ENCODE measurements around the gene SLC38A9.

Gene SLC38A9

DNA sequence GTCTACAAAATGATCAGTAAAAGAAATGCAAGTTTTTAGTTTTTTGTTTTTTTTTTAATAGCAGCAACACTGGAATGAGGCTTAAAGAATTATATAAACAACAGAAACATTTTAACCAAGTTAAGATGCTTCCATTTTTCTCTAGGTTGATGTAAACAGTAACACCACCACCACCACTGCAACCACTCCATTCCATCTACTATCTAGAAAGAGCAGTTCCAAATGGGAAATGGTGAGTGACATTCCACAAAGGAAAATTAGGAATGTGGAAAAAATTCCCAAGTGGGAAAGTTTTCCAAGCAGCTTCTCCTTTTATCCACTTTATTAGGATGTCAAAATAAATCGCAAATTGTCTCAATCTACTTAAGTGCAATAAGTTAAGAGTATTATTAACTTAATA is 32.6 kb downstream of the SLC38A9 start:
- Histone ChIP-seq H3K4me1 (ENCODE audit: insufficient read depth, insufficient read length) (no peaks in the 10 kb centered on the region), H3K36me3 (ENCODE audit: insufficient read depth, insufficient read length, low read length) (no peaks in the 10 kb centered on the region), H3K9me3 (ENCODE audit: insufficient read depth, low read length) (no peaks in the 10 kb centered on the region), H3K27me3 (ENCODE audit: insufficient read depth, insufficient read length) (no peaks in the 10 kb centered on the region), H3K9ac (ENCODE audit: insufficient read length, low read depth) (no peak overlapping the region), H3K4me3 (ENCODE audit: insufficient read length, low read depth) (no peak overlapping the region)
- TF ChIP-seq YY1 (IDR thresholded peaks at IDR 0.05; ENCODE audit: insufficient read depth, insufficient read length) (no peak), SUZ12 (IDR thresholded peaks at IDR 0.05; ENCODE audit: extremely low read depth, insufficient read depth, insufficient read length) (no peak), ZNF274 (IDR thresholded peaks at IDR 0.05; ENCODE audit: low read depth, low read length) (no peak)
- no peak for DNase-seq (ENCODE audit: low read depth, low spot score)

DNA sequence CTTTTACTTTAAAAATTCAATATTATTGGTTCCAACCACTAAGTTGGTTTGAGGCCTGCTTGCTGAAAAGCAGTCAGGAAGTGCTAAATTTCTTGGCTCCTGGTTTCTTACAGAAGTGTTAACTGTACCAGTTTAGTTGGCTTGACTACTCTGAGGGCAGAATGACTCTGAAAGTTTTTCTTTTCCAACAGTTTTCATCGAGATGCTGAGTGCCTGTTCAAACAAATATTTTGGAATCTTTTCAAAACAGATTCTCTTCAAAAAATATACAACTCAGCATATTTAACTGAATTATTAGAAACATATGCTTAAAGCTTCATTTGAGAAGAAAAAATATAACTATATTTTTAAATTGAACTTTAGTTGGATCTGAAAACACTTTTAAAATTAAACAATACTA is 37.0 kb downstream of the SLC38A9 start:
- no peaks in the 10 kb centered on the region for H3K27me3 ChIP-seq (ENCODE audit: insufficient read depth, insufficient read length)
- no peaks in the 10 kb centered on the region for H3K36me3 ChIP-seq (ENCODE audit: insufficient read depth, insufficient read length, low read length)
- DNase-seq (ENCODE audit: low read depth, low spot score) = no peak
- no peak overlapping the region for H3K4me3 ChIP-seq (ENCODE audit: insufficient read length, low read depth)
- H3K9ac ChIP-seq (ENCODE audit: insufficient read length, low read depth) = no peak overlapping the region
- no peaks in the 10 kb centered on the region for H3K9me3 ChIP-seq (ENCODE audit: insufficient read depth, low read length)
- TF ChIP-seq YY1 (IDR thresholded peaks at IDR 0.05; ENCODE audit: insufficient read depth, insufficient read length) = no peak
- no peak for TF ChIP-seq SUZ12 (IDR thresholded peaks at IDR 0.05; ENCODE audit: extremely low read depth, insufficient read depth, insufficient read length)
- TF ChIP-seq ZNF274 (IDR thresholded peaks at IDR 0.05; ENCODE audit: low read depth, low read length) = no peak
- H3K4me1 ChIP-seq (ENCODE audit: insufficient read depth, insufficient read length) = no peaks in the 10 kb centered on the region

- TF ChIP-seq ZNF274 (IDR thresholded peaks at IDR 0.05; ENCODE audit: low read depth, low read length) (no peak), SUZ12 (IDR thresholded peaks at IDR 0.05; ENCODE audit: extremely low read depth, insufficient read depth, insufficient read length) (no peak), YY1 (IDR thresholded peaks at IDR 0.05; ENCODE audit: insufficient read depth, insufficient read length) (no peak)
- Histone ChIP-seq H3K9ac (ENCODE audit: insufficient read length, low read depth) (no peak overlapping the region), H3K27me3 (ENCODE audit: insufficient read depth, insufficient read length) (no peaks in the 10 kb centered on the region), H3K9me3 (ENCODE audit: insufficient read depth, low read length) (no peaks in the 10 kb centered on the region), H3K4me3 (ENCODE audit: insufficient read length, low read depth) (no peak overlapping the region), H3K36me3 (ENCODE audit: insufficient read depth, insufficient read length, low read length) (no peaks in the 10 kb centered on the region), H3K4me1 (ENCODE audit: insufficient read depth, insufficient read length) (no peaks in the 10 kb centered on the region)
- DNase-seq (ENCODE audit: low read depth, low spot score) = no peak
Measured at GRCh38 chr5:55674340-55674739, 37.8 kb downstream of the SLC38A9 start.

DNA sequence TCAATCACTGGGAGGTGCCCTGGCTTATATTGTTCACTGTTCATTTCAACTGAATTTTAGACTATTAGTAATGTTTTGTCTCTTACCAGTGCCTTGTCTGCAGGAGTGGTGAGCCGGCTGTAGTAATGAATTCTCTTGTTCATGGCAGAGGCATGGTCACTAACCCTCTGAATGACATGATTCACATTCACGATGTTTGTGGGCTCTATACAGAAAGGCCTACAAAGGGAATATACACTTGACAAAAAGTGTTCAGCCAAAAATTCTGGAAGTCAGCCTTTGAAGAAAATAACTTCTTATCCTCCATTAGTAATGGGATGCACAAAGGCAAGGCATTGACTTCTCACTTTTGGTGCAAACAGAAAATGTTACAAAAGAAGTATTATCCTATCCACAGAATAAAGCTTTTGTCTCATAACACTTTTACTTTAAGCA is 39.6 kb downstream of the SLC38A9 start:
- no peak overlapping the region for H3K9ac ChIP-seq (ENCODE audit: insufficient read length, low read depth)
- no peak for DNase-seq (ENCODE audit: low read depth, low spot score)
- H3K4me1 ChIP-seq (ENCODE audit: insufficient read depth, insufficient read length) = no peaks in the 10 kb centered on the region
- no peak overlapping the region for H3K4me3 ChIP-seq (ENCODE audit: insufficient read length, low read depth)
- H3K36me3 ChIP-seq (ENCODE audit: insufficient read depth, insufficient read length, low read length) = no peaks in the 10 kb centered on the region
- no peaks in the 10 kb centered on the region for H3K27me3 ChIP-seq (ENCODE audit: insufficient read depth, insufficient read length)
- TF ChIP-seq YY1 (IDR thresholded peaks at IDR 0.05; ENCODE audit: insufficient read depth, insufficient read length) = no peak
- no peak for TF ChIP-seq ZNF274 (IDR thresholded peaks at IDR 0.05; ENCODE audit: low read depth, low read length)
- TF ChIP-seq SUZ12 (IDR thresholded peaks at IDR 0.05; ENCODE audit: extremely low read depth, insufficient read depth, insufficient read length) = no peak
- H3K9me3 ChIP-seq (ENCODE audit: insufficient read depth, low read length) = no peaks in the 10 kb centered on the region

GRCh38 chr5:55671975-55672374 is 40.1 kb downstream of the SLC38A9 start:
- Histone ChIP-seq H3K36me3 (ENCODE audit: insufficient read depth, insufficient read length, low read length) (no peaks in the 10 kb centered on the region), H3K4me3 (ENCODE audit: insufficient read length, low read depth) (no peak overlapping the region), H3K27me3 (ENCODE audit: insufficient read depth, insufficient read length) (no peaks in the 10 kb centered on the region), H3K9ac (ENCODE audit: insufficient read length, low read depth) (no peak overlapping the region), H3K9me3 (ENCODE audit: insufficient read depth, low read length) (no peaks in the 10 kb centered on the region), H3K4me1 (ENCODE audit: insufficient read depth, insufficient read length) (no peaks in the 10 kb centered on the region)
- no peak for DNase-seq (ENCODE audit: low read depth, low spot score)
- TF ChIP-seq SUZ12 (IDR thresholded peaks at IDR 0.05; ENCODE audit: extremely low read depth, insufficient read depth, insufficient read length) (no peak), YY1 (IDR thresholded peaks at IDR 0.05; ENCODE audit: insufficient read depth, insufficient read length) (no peak), ZNF274 (IDR thresholded peaks at IDR 0.05; ENCODE audit: low read depth, low read length) (no peak)

DNA sequence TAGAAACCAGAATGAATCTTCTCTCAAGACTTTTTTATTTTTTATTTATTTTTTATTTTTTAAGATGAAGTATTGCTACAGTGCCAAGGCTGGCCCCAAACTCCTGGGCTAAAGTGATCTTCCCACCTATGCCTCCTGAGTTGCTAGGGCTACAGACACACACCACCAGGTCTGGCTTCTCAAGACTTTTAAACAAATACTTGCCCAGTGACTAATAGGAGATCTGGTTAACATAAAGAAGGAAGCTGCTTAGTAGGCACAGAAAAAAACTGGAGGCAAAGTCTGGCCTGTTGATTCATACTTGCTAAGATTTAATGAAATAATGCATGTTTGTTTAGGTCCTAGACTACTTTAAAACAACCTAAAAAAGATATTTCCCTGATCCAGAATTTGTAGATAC is 43.8 kb downstream of the SLC38A9 start:
- Histone ChIP-seq H3K4me1 (ENCODE audit: insufficient read depth, insufficient read length) (no peaks in the 10 kb centered on the region), H3K9me3 (ENCODE audit: insufficient read depth, low read length) (no peaks in the 10 kb centered on the region), H3K27me3 (ENCODE audit: insufficient read depth, insufficient read length) (no peaks in the 10 kb centered on the region), H3K4me3 (ENCODE audit: insufficient read length, low read depth) (no peak overlapping the region), H3K36me3 (ENCODE audit: insufficient read depth, insufficient read length, low read length) (peaks cover 3% of the 10 kb centered on the region), H3K9ac (ENCODE audit: insufficient read length, low read depth) (no peak overlapping the region)
- DNase-seq (ENCODE audit: low read depth, low spot score) = peak; percentile 2
- TF ChIP-seq ZNF274 (IDR thresholded peaks at IDR 0.05; ENCODE audit: low read depth, low read length) (no peak), SUZ12 (IDR thresholded peaks at IDR 0.05; ENCODE audit: extremely low read depth, insufficient read depth, insufficient read length) (no peak)

DNA sequence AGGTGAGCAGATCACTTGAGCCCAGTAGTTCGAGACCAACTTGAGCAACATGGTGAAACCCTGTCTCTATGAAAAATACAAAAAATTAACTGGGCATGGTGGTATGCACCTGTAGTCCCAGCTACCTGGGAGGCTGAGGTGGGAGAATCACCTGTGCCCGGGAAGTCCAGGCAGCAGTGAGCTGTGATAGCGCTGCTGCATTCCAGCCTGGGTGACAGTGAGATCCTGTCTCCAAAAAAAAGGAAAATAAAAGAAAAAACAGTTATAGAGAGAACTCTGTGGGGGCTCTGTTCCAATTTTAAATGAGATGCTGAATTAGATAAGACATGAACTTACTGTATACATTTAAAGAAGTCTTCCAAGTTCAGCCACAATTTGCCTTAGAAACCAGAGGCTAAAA is 44.2 kb downstream of the SLC38A9 start:
- no peak for TF ChIP-seq ZNF274 (IDR thresholded peaks at IDR 0.05; ENCODE audit: low read depth, low read length)
- no peak for TF ChIP-seq SUZ12 (IDR thresholded peaks at IDR 0.05; ENCODE audit: extremely low read depth, insufficient read depth, insufficient read length)
- TF ChIP-seq YY1 (IDR thresholded peaks at IDR 0.05; ENCODE audit: insufficient read depth, insufficient read length) = no peak
- no peaks in the 10 kb centered on the region for H3K27me3 ChIP-seq (ENCODE audit: insufficient read depth, insufficient read length)
- H3K36me3 ChIP-seq (ENCODE audit: insufficient read depth, insufficient read length, low read length) = peaks cover 3% of the 10 kb centered on the region
- no peak overlapping the region for H3K4me3 ChIP-seq (ENCODE audit: insufficient read length, low read depth)
- DNase-seq (ENCODE audit: low read depth, low spot score) = no peak
- no peaks in the 10 kb centered on the region for H3K4me1 ChIP-seq (ENCODE audit: insufficient read depth, insufficient read length)
- H3K9me3 ChIP-seq (ENCODE audit: insufficient read depth, low read length) = no peaks in the 10 kb centered on the region
- H3K9ac ChIP-seq (ENCODE audit: insufficient read length, low read depth) = no peak overlapping the region

GRCh38 chr5:55665065-55665464 is 47.1 kb downstream of the SLC38A9 start:
- Histone ChIP-seq H3K4me1 (ENCODE audit: insufficient read depth, insufficient read length) (no peaks in the 10 kb centered on the region), H3K36me3 (ENCODE audit: insufficient read depth, insufficient read length, low read length) (peaks cover 3% of the 10 kb centered on the region), H3K27me3 (ENCODE audit: insufficient read depth, insufficient read length) (no peaks in the 10 kb centered on the region), H3K9me3 (ENCODE audit: insufficient read depth, low read length) (no peaks in the 10 kb centered on the region), H3K4me3 (ENCODE audit: insufficient read length, low read depth) (no peak overlapping the region), H3K9ac (ENCODE audit: insufficient read length, low read depth) (no peak overlapping the region)
- DNase-seq (ENCODE audit: low read depth, low spot score) = no peak
- TF ChIP-seq ZNF274 (IDR thresholded peaks at IDR 0.05; ENCODE audit: low read depth, low read length) (no peak), SUZ12 (IDR thresholded peaks at IDR 0.05; ENCODE audit: extremely low read depth, insufficient read depth, insufficient read length) (no peak), YY1 (IDR thresholded peaks at IDR 0.05; ENCODE audit: insufficient read depth, insufficient read length) (no peak)

Data from NT2/D1 (cell line).